GM19351 (cell line): ENCODE results near the gene RYR3.

Source experiments
- ATAC-seq: cut with Tn5 transposase; IDR thresholded peaks from one replicate; pipeline ENCODE4 v1.9.1; 2021; ENCODE audit warnings: mild to moderate bottlenecking, moderate library complexity; ENCODE audit not compliant: unreplicated experiment

Gene RYR3

GRCh38 chr15:33378866-33379480 is 68.2 kb downstream of the RYR3 start:
- ATAC-seq: no peak

- ATAC-seq: no peak
These were observed 69.6 kb downstream of the RYR3 start for GRCh38 chr15:33380406-33380805.

- no peak for ATAC-seq
These were observed 71.7 kb downstream of the RYR3 start for GRCh38 chr15:33382491-33382890.

- ATAC-seq: no peak
These were observed 73.5 kb downstream of the RYR3 start for GRCh38 chr15:33384307-33384706.

- ATAC-seq: no peak
These were observed 81.7 kb downstream of the RYR3 start for GRCh38 chr15:33392453-33392852.

GRCh38 chr15:33393546-33393945 is 82.8 kb downstream of the RYR3 start:
- no peak for ATAC-seq

- ATAC-seq: no peak
These were observed 84.6 kb downstream of the RYR3 start for GRCh38 chr15:33395321-33395720.

- ATAC-seq: no peak
These were observed 85.1 kb downstream of the RYR3 start for GRCh38 chr15:33395846-33396245.

GRCh38 chr15:33396475-33396874 is 85.7 kb downstream of the RYR3 start:
- no peak for ATAC-seq

GRCh38 chr15:33398555-33398954 is 87.8 kb downstream of the RYR3 start:
- ATAC-seq: no peak

GRCh38 chr15:33400941-33401340 is 90.2 kb downstream of the RYR3 start:
- no peak for ATAC-seq

- no peak for ATAC-seq
These were observed 91.8 kb downstream of the RYR3 start for GRCh38 chr15:33402600-33402999.

GRCh38 chr15:33405096-33405495 is 94.3 kb downstream of the RYR3 start:
- ATAC-seq: no peak

GRCh38 chr15:33411596-33412540 is 101.1 kb downstream of the RYR3 start:
- ATAC-seq: no peak

GRCh38 chr15:33419701-33420100 is 108.9 kb downstream of the RYR3 start:
- no peak for ATAC-seq

GRCh38 chr15:33424025-33424424 is 113.3 kb downstream of the RYR3 start:
- ATAC-seq: no peak

GRCh38 chr15:33425142-33425541 is 114.4 kb downstream of the RYR3 start:
- ATAC-seq: no peak

- no peak for ATAC-seq
These were observed 119.8 kb downstream of the RYR3 start for GRCh38 chr15:33430577-33430976.

GRCh38 chr15:33433821-33434220 is 123.1 kb downstream of the RYR3 start:
- ATAC-seq: no peak

GRCh38 chr15:33438396-33438795 is 127.6 kb downstream of the RYR3 start:
- no peak for ATAC-seq

GRCh38 chr15:33440900-33441299 is 130.1 kb downstream of the RYR3 start:
- ATAC-seq: no peak

- no peak for ATAC-seq
These were observed 131.7 kb downstream of the RYR3 start for GRCh38 chr15:33442449-33442848.
